CD4-positive, alpha-beta T cell (primary cell): ENCODE measurements around the gene BIK. TPM values are rescaled to one million over a fixed set of nuclear protein-coding genes. Genes with fewer than 3 reads are reported as not detected.

ENCODE experiments used
- ATAC-seq: fragments of 200-7000 bp; cut with Tn5 transposase; one replicate; pipeline ENCODE4 v1.10.0; 2022; ENCODE audit warnings: mild to moderate bottlenecking; ENCODE audit not compliant: poor library complexity
- CTCF ChIA-PET: fragments of 350-600 bp; sonication (Branson Sonifier 250); formaldehyde crosslinking; loops from one replicate; lab custom pipeline; 2021; ENCODE audit warnings: antibody characterized with exemption, inconsistent platforms; lab: Charles Lee
- POLR2A ChIA-PET: fragments of 350-600 bp; sonication (Branson Sonifier 250); formaldehyde crosslinking; loops from one replicate; lab custom pipeline; 2021; ENCODE audit warnings: antibody characterized with exemption, inconsistent platforms; lab: Charles Lee
- DNase-seq, 14 experiments: peaks; one replicate each; pipeline ENCODE4 v3.0.0-alpha.2; 2013 to 2020; ENCODE audit warnings: mixed read lengths in 2 of 14
- H3K27ac ChIP-seq, 2 donors: one replicate each; pipeline versions ENCODE4 v1.5.1 to v1.7.0; 2013; ENCODE audit warnings: low read length in 2 of 2, low read depth in 1 of 2, mild to moderate bottlenecking in 1 of 2
- H3K27me3 ChIP-seq, 2 experiments: 1 replicate in 1 of 2; 2 replicates in 1 of 2; pipeline versions ENCODE4 v1.6.1 to v1.7.0; 2013; ENCODE audit warnings: low read length in 2 of 2, control low read depth in 1 of 2, mild to moderate bottlenecking in 1 of 2, moderate library complexity in 1 of 2; ENCODE audit not compliant: insufficient read depth in 2 of 2, control insufficient read depth in 1 of 2
- H3K36me3 ChIP-seq: one replicate; pipeline ENCODE4 v1.6.1; 2013; ENCODE audit warnings: low read length, control low read depth; ENCODE audit not compliant: insufficient read depth
- H3K4me1 ChIP-seq: one replicate; pipeline ENCODE4 v1.6.1; 2013; ENCODE audit warnings: low read length, control low read depth; ENCODE audit not compliant: insufficient read depth
- H3K4me3 ChIP-seq: one replicate; pipeline ENCODE4 v1.5.1; 2013; ENCODE audit warnings: mild to moderate bottlenecking, low read length, moderate library complexity
- H3K9me3 ChIP-seq, 2 experiments: 1 replicate in 1 of 2; 2 replicates in 1 of 2; pipeline versions ENCODE4 v1.6.1 to v1.7.0; 2013; ENCODE audit warnings: low read length in 2 of 2, mild to moderate bottlenecking in 2 of 2, control low read depth in 1 of 2, moderate library complexity in 1 of 2; ENCODE audit not compliant: control insufficient read depth in 1 of 2, insufficient read depth in 1 of 2
- H3K27ac Mint-ChIP-seq: one replicate; pipeline ENCODE4 v1.8.0; 2020; ENCODE audit warnings: mixed read lengths
- H3K27me3 Mint-ChIP-seq: one replicate; pipeline ENCODE4 v1.8.0; 2021; ENCODE audit warnings: mixed read lengths
- H3K36me3 Mint-ChIP-seq: one replicate; pipeline ENCODE4 v1.8.0; 2021; ENCODE audit warnings: low read depth, mixed read lengths
- H3K4me1 Mint-ChIP-seq: one replicate; pipeline ENCODE4 v1.8.0; 2021; ENCODE audit warnings: low read depth, mixed read lengths
- H3K4me3 Mint-ChIP-seq: one replicate; pipeline ENCODE4 v1.8.0; 2020; ENCODE audit warnings: mild to moderate bottlenecking, mixed read lengths
- H3K9me3 Mint-ChIP-seq: one replicate; pipeline ENCODE4 v1.8.0; 2020; ENCODE audit warnings: mixed read lengths
- intact Hi-C, 2 experiments: fragments of 100-400 bp; cut with DNase I in 1 of 2; cut with micrococcal nuclease in 1 of 2; formaldehyde crosslinking; loops; one replicate each; pipeline versions ENCODE4 v1.15.1 to v1.9.0; 2023 to 2025; cut with DNase I, micrococcal nuclease
- total RNA-seq, 174 experiments: library from RNA in 2 of 174; stranded (reverse) in 2 of 174; gene quantifications; one replicate each; pipeline ENCODE4 v1.2.3 and lab custom pipeline; 2021 to 2026
- TF ChIP-seq, protein P1 (sequence below): fragments of 200-600 bp; IDR thresholded peaks from one replicate; pipeline ENCODE4 v1.8.0; 2022; ENCODE audit warnings: antibody characterized with exemption, mild to moderate bottlenecking

The BIK gene
- total RNA-seq, 2 experiments from 2014 or later, result 1.6 to 2.1 TPM

DNA sequence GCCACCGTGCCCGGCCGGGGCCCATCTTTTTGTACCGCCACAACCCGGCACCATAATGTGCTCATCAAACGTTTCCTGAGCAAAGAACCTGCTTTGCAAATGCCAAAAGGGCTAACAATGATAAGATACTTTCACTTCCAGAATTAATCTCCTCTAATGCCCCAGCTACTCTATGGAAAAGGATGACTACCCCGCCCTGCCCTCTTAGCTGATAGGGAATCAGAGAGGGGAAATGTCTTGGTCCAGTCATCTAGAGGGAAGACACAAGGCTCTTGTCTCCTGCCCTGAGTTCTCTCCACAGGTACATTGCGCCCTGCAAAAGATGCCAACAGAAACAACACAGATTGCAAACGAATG, 21.9 kb upstream of the BIK start:
- H3K4me1 ChIP-seq, result peaks cover 31% of the 10 kb centered on the region
- peaks cover 16% of the 10 kb centered on the region for H3K4me1 Mint-ChIP-seq
- DNase-seq (no peak), ATAC-seq (no peak)
- peaks cover 4% of the 10 kb centered on the region for H3K36me3 Mint-ChIP-seq
- CTCF ChIA-PET, result no interaction called here
- H3K27me3 Mint-ChIP-seq, result no peaks in the 10 kb centered on the region
- TF ChIP-seq, protein P1, sequence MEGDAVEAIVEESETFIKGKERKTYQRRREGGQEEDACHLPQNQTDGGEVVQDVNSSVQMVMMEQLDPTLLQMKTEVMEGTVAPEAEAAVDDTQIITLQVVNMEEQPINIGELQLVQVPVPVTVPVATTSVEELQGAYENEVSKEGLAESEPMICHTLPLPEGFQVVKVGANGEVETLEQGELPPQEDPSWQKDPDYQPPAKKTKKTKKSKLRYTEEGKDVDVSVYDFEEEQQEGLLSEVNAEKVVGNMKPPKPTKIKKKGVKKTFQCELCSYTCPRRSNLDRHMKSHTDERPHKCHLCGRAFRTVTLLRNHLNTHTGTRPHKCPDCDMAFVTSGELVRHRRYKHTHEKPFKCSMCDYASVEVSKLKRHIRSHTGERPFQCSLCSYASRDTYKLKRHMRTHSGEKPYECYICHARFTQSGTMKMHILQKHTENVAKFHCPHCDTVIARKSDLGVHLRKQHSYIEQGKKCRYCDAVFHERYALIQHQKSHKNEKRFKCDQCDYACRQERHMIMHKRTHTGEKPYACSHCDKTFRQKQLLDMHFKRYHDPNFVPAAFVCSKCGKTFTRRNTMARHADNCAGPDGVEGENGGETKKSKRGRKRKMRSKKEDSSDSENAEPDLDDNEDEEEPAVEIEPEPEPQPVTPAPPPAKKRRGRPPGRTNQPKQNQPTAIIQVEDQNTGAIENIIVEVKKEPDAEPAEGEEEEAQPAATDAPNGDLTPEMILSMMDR, result no peak
- H3K9me3 Mint-ChIP-seq, result no peaks in the 10 kb centered on the region
- POLR2A ChIA-PET, result no interaction called here
- peaks cover 2% of the 10 kb centered on the region for H3K36me3 ChIP-seq
- peak overlapping the region; percentile 63 for H3K4me3 ChIP-seq
- H3K4me3 Mint-ChIP-seq, result peak overlapping the region; percentile 92
- peak overlapping the region; percentile 70 for H3K27ac Mint-ChIP-seq
- no peaks in the 10 kb centered on the region for H3K9me3 ChIP-seq
- H3K27ac ChIP-seq, result peak overlapping the region; percentile 42 to 58
- intact Hi-C loops, result loop anchor here (2.0 kb wide), 3 partner anchors 62 to 232 kb away; partner anchors contain the start of genes ARFGAP3 (in 1 of the 2), TSPO (in 1 of the 2) and TTLL12 (in 1 of the 2)
- no peaks in the 10 kb centered on the region for H3K27me3 ChIP-seq

- intact Hi-C loops, result loop anchor here (1.0 to 2.0 kb wide), 4 partner anchors 54 to 232 kb away; partner anchors contain the start of genes ARFGAP3 (in 1 of the 2), MCAT (in 1 of the 2), TSPO (in 1 of the 2) and TTLL12 (in 1 of the 2)
- ATAC-seq, result peak; percentile 95
- H3K4me3 ChIP-seq, result peak within 1 kb of the TSS; percentile 63
Observed at GRCh38 chr22:43088984-43089717, 21.4 kb upstream of the BIK start, which contains the start of gene TTLL1. Gene TTLL1 (minus strand): TSS chr22:43089391. CDS start chr22:43075586, 13,805 bp downstream.

GRCh38 chr22:43090130-43090789, 20.3 kb upstream of the BIK start:
- intact Hi-C loops, result loop anchor here in 1 of 2 experiments (2.0 kb wide), 1 partner anchor 73 kb away; no protein-coding TSS in a partner anchor
- DNase-seq, result peak in 10 of 14 experiments; percentile 7 to 77 (median 28)
- peaks cover 4% of the 10 kb centered on the region for H3K36me3 Mint-ChIP-seq
- TF ChIP-seq, protein P1, result peak; percentile 51
- H3K4me1 ChIP-seq, result peaks cover 31% of the 10 kb centered on the region
- no peaks in the 10 kb centered on the region for H3K27me3 Mint-ChIP-seq
- H3K4me3 ChIP-seq, result no peak overlapping the region
- H3K4me1 Mint-ChIP-seq, result peaks cover 16% of the 10 kb centered on the region
- CTCF ChIA-PET, result interaction anchor here (0.7 to 1.1 kb wide), 2 partner anchors 19 to 69 kb away, joined by 3 to 4 read pairs; no protein-coding TSS in a partner anchor
- peak overlapping the region; percentile 78 for H3K4me3 Mint-ChIP-seq
- H3K27ac ChIP-seq, result no peak overlapping the region
- ATAC-seq, result peak; percentile 9
- no peaks in the 10 kb centered on the region for H3K27me3 ChIP-seq
- POLR2A ChIA-PET, result interaction anchor here (0.7 kb wide), 1 partner anchor 97 kb away, joined by 3 read pairs; the partner anchor contains the start of gene TTLL12
- H3K9me3 ChIP-seq, result peaks cover 0 to 5% of the 10 kb centered on the region in 2 experiments
- peaks cover 2% of the 10 kb centered on the region for H3K36me3 ChIP-seq
- peak overlapping the region; percentile 43 for H3K27ac Mint-ChIP-seq
- H3K9me3 Mint-ChIP-seq, result no peaks in the 10 kb centered on the region

More at GRCh38 chr22:43088984-43089717, 21.4 kb upstream of the BIK start, which contains the start of gene TTLL1:
- DNase-seq, result peak; percentile 73 to 93 (median 86)
- Histone ChIP-seq H3K27ac (peak within 1 kb of the TSS; percentile 42 to 58), H3K9me3 (no peaks in the 10 kb centered on the region), H3K4me1 (peaks cover 31% of the 10 kb centered on the region), H3K27me3 (no peaks in the 10 kb centered on the region), H3K36me3 (peaks cover 2% of the 10 kb centered on the region)
- peak within 1 kb of the TSS; percentile 92 for H3K4me3 Mint-ChIP-seq
- peaks cover 4% of the 10 kb centered on the region for H3K36me3 Mint-ChIP-seq
- ChIA-PET CTCF (no interaction called here), POLR2A (no interaction called here)
- TF ChIP-seq, protein P1, result no peak
- peaks cover 16% of the 10 kb centered on the region for H3K4me1 Mint-ChIP-seq
- no peaks in the 10 kb centered on the region for H3K9me3 Mint-ChIP-seq
- H3K27me3 Mint-ChIP-seq, result no peaks in the 10 kb centered on the region
- H3K27ac Mint-ChIP-seq, result peak within 1 kb of the TSS; percentile 70
